HG03108 (cell line): ENCODE results near the gene CTPS2.
"Not testable (repeated sequence)": the region's sequence is repeated elsewhere in the genome, so short reads cannot be mapped to it uniquely, and the experiment has no call there.

Source experiments
- ATAC-seq: cut with Tn5 transposase; IDR thresholded peaks from one replicate; pipeline ENCODE4 v1.9.1; 2021; ENCODE audit warnings: moderate library complexity; ENCODE audit not compliant: unreplicated experiment

Gene CTPS2

DNA sequence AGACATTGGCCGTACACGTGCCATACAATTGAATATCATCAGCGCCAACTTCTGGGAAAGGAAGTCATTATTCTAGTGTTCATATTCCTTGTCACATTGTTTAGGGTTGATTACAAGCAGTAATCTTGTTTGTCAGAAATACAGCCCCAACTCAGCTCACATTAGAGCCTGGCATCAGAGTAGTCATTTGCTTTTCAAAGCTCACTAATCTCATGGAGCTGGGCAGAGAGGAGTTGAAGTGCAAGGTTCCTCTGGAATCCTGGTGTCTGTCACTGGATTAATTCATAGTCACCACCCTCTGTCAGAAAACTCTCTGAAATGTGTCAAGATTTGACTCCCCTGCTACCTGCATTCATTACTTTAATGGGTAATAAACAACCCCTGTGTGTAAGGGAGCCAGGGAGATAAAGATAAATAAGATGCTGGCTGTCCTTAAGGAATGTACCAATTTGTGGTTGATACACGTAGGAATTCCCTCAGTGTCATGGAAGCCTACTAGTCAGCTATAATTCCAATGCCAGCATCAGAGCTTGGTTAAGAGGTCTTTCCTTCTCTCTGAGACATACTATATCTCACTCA lies 106.2 kb downstream of the CTPS2 start:
- no peak for ATAC-seq

DNA sequence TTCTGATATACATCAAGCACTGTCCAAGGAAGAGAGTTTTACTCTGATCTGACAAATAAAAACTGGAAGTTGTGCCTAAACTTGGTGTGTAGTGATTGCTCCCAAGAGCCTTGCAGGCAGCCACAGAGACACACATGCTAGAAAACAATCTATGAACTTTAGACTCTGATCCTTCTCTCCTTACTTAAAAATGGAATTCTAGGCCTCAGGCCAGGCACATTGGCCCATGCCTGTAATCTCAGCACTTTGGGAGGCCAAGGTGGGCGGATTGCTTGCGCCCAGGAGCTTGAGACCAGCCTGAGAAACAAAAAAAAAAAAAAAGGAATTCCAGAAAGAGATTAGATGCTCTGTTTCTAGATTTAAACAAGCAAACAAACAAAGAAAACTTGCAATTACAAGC lies 108.1 kb downstream of the CTPS2 start:
- no peak for ATAC-seq

DNA sequence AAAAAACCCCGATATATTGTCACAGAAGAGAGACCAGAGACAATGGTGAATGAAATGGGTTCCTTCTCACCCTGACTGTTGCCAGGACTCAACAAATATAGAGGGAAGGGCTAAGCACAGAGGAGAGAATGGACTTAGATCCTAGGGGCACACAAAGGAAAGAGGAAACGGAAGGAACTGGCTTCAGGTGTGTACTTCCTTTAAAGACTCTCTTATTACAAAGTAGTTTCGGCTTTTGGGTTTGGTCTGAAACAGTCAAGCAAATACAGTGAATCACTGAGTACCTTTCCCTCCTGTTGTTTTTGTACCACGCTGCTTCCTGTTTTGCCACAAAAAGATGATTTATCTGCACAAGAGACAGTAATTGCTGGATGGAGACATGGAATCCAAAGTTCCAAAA lies 108.6 kb downstream of the CTPS2 start:
- no peak for ATAC-seq

DNA sequence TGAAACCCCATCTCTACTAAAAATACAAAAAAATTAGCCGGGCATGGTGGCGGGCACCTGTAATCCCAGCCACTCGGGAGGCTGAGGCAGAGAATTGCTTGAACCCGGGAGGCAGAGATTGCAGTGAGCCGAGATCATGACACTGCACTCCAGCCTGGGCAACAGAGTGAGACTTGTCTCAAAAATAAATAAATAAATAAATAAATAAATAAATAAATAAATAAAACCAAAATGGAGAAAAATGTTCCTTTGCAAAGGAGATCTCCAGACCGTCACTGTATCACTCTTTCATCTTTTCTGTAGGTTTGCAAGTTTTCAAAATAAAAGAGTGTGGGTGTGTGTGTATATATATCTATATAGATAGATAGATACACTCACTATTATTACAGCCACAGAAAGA lies 109.2 kb downstream of the CTPS2 start:
- not testable (repeated sequence) for ATAC-seq

DNA sequence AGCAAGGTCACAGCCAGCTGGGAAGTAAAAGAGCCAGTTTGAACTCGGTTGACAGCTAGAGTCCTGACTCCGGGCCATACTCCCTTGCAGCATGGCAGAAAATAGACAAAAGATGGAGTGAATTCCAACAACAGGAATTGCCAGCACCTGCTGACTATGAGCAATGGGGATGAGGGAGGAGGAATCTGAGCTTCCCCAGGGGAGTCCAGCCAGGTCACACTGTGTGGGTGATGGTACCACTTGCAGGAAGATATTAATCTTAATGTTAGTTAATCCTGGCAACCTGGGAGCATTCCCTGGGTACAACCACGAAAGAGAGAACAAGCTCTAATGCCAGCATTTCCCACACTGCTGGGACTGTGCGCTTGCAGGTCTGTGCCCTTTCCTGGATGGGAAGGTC lies 110.6 kb downstream of the CTPS2 start:
- ATAC-seq, result no peak

DNA sequence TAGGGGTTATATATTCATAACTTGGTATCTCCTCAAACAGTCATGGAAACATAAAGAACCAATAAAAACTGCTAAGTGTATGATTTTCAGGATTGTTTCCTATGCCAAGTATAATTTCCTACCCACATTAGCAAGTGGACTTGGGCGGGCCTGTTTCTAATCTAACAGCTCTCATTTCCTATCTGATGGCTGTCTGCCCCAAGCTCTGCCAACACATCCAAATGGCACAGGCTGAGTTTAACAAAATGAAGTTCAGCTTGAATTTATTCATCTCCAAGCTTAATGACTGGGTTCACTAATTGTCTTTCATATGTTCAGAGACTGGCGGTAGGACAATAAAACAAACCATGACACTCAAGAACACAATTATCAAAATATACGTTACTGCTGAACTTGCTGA lies 118.0 kb downstream of the CTPS2 start:
- no peak for ATAC-seq

DNA sequence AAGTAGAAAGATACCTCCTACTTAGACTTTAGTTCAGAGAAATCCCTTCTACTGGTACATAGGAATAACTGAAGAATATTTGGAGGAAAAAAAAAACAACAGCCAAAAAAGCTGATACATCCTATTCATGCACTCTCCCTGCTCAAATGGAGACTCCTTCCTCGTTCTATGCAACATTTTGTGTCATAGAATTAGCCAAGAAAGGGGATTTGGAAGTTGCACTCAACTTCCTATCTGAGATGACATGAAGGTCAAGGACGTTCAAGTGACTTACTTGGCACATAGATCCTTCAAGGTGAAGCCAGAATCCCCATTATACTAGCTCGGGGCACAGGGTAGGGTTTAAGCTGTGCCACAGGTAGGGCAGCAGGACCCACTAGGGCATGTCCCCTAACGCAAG lies 118.7 kb downstream of the CTPS2 start:
- no peak for ATAC-seq

DNA sequence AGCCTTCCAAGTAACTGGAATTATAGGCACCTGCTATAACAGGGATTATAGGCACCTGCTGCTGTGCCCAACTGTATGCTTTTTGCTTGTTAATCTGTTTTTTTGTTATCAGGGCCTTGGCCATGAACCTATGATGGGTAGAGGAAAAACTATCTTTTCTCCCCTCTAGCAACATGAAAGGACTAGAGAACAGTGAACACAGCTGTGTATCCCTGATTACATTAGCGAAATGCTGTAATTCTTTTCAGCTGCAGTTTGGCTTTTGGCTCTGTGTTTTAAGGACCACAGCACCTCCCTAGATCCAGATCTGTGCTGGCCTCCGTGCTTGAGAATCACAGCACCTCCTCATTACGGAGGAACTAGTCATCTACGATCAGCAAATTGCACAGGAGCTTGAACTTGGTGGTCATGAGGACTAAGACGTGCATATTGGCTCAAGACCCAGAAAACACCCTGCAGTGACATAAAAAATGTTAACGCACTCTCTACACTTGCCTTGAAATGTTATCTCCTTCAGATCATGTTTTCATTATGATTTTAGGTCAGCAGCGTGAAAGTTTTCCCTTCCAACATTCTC lies 120.2 kb downstream of the CTPS2 start:
- no peak for ATAC-seq

DNA sequence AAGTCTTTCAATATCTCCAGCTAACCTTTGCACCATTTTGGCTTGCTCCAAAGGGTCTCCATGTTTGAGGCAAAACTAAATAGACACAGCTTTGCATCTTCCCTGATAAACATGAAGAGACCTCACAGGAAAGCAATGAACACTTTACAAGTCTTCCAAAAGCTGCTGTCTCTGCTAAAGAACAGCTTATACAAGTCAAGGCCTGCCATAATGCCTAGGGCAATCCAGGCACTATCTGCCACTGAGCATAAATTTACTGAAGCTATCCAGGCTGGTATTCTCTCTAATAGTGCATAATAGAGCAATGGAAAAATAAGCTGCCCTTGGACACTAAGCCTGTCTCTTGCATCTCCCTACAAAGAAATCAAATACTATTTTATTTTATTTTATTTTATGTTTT lies 122.6 kb downstream of the CTPS2 start:
- no peak for ATAC-seq

DNA sequence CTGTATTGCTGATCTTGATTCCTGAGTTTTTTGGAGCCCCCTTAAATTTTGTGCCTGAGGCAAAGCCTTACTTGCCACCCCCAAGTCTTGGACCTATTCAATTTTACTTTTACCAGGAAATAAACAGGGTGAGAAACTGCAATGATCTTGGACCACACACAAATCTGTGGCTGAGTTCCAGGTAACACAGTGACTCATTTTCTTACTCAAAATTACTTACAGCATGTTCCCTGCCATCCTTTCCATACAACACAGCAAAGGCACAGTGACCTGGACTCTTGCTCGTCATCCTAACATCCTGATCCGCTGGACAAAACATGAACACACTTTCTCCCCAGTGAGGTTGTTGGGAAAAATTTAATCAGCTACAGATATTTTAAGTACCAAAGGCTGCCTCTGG lies 123.3 kb downstream of the CTPS2 start:
- no peak for ATAC-seq

DNA sequence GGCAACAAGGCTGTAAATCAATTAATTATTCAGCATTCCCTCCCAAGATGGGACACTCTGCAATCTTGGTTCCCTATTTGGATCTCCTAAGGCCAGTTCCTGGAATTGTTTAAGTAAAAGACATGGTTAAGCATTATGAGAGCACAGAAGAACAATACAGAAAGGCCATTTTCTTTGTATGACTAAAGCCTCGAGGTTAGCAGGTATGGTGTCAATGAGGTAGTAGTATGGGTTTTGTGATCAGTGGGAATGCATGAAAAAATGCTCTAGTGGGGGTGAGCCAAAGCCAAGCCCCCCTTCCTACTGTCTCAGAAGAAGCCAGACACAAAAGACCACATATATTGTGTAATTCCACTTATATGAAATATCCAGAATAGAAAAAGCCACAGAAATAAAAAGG lies 124.2 kb downstream of the CTPS2 start:
- no peak for ATAC-seq

DNA sequence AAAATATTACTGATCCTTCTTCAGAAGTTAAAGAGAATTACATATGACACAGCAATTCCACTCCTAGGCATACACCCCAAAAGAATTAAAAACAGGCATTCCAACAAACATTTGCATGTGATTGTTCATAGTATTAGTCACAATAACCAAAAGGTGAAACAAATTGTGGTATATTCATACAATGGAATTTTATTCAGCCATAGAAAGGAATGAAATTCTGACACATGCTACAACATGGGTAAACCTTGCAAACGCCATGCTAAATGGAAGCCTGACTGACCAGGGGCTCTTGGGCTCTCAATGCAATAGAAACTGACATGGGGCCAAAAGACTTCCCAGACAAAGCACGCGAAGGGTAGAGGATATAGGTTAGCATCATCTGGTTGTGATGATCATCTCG lies 124.6 kb downstream of the CTPS2 start:
- no peak for ATAC-seq

DNA sequence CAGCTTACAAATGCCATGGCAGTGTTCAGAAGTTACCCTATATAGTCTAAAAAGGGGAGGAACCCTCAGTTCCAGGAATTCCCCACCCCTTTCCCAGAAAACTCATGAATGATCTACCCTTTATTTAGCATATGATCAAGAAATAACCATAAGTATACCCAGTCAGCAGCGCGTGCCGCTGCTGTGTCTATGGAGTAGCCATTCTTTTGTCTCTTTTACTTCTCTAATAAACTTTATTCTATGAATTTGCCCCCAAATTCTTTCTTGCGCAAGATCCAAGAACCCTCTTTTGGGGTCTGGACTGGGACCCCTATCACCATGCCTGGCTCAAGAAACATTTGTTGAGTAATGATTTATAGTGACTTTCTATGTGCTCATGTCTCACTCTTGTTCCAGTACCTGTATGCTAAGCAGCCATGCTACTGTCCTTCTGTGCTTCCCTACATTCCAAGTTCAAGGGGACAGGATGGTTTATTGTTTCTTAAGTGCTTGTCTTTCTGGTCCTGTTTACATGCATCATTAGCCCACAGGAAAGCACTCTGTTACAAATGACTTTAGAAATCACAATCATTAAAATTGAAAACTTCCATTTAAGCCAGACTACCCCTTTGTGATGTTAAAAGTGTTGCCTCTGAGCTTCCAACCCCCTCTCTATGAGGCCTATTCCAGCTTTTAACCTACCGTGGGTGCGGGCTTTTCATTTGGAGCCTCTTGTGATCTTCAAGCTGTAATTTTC lies 125.9 kb downstream of the CTPS2 start:
- no peak for ATAC-seq

DNA sequence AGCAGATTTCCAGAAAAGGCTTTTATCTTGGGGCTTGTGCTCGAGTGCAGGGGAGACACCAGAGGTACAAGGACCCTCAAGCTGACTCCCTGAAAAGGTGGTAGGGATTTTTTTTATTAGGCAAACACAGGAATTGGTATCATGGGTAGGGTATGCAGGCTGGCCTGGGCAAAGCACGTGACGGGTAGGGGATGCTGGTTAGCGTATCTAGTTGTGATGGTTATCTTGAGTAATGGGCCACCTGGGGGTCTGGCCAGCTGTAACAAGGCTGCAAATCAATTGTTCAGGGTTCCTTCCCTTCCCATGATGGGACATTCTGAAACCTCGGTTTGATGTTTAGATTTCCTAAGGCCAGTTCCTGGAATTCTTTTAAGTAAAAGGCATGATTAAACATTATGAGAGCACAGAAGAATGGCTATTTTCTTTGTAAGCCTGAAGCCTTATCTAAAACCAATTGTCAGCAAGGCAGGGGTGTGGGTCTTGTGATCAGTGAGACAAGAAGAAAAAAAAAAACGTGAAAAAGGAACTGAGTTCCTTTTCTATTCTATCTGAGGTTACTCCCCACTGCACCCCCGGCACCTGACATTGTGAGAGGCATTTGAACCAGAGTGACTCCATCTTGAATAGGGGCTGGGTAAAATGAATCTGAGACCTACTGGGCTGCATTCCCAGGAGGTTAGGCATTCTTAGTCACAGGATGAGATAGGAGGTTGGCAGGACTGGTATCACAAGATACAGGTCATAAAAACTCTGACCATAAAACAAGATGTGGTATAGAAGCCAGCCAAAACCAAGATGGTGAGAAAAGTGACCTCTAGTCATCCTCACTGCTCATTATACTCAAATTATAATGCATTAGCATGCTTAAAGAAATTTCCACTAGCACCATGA lies 126.7 kb downstream of the CTPS2 start:
- ATAC-seq, result no peak

DNA sequence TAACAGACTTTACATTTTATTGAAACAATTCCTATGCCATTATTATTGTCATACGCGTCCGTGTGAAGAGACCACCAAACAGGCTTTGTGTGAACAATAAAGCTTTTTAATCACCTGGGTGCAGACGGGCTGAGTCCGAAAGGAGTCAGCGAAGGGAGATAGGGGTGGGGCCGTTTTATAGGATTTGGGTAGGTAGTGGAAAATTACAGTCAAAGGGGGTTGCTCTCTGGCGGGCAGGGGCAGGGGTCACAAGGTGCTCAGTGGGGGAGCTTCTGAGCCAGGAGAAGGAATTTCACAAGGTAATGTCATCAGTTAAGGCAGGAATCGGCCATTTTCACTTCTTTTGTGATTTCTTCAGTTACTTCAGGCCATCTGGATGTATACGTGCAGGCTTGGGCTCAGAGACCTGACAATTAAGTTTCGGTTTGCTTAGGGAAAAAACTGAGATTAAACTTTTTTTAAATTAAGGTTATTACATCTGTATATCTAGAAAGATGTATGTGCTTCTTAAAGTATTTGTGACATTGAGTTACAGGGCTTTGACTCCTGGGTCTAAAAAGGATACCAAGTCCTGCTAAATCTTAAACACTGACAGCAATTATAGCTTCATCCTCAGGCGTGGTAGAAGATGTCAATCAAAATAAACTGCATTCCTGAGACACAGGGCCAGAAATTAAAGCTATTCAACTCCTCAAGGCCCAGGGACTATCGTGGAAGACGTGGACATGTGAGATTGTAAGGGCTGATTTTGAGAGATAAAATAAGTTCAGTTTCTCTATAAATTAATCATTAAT lies 132.3 kb downstream of the CTPS2 start:
- not testable (repeated sequence) for ATAC-seq

DNA sequence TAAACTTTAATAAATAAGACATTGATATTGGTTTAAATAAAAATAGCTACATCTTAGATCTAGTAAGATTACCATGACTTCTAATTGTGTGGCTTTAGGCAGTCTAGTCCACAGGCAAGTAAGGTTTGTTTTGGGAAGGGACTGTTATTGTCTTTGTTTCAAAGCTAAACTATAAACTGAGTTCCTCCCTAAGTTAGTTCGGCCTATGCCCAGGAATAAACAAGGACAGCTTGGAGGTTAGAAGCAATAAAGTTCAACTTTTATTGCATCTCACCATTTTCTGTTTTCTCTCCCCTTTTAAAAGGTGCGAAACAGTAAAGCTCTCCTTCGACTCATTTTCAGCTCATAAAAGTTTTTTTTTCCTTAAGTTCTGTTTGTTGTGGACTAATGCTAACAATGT lies 133.0 kb downstream of the CTPS2 start:
- ATAC-seq, result no peak

DNA sequence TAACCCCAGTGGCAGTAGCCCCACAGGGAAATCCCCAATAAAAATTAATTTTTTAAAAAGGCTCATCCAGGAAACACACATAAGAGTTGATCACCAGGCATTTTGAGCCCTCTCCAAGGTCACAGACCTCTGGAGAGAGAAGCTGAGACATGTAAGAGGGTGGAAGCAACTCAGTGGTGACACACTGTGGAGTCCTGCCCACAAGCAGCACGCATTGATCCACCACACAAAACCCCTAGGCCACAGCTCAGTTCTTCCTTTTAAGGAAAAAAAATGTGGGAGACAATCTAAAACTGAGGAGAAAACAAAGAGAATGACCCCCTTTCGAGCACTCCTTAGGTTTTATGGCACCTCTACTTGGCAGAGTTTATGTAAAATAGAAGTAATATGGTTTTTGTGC lies 134.3 kb downstream of the CTPS2 start:
- no peak for ATAC-seq

DNA sequence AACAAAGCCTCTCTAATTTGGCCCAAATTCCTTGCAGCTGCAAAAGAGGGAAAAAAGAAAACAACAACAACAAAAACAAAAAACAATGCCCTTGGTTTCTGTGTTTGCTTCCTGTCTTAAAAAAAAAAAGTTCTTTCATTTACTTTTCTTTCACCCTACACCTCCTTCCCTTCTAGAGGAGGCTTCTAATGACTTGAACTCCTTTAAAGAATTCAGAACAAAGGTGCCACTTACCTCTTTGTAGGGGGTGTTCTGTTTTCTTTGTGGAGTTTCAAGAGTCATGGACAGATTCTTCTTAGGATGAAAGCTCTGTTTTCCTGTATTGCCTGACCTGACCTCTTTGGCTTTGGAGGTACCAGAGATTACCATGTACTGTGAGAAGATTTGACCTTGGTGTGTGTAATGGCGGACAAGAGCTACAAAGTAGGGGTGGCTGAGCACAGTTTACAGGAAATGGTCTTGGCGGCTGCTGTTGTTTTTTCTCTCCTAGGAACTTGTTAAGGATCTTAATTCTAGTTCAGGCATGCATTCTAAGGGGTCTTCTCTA lies 134.9 kb downstream of the CTPS2 start:
- no peak for ATAC-seq

DNA sequence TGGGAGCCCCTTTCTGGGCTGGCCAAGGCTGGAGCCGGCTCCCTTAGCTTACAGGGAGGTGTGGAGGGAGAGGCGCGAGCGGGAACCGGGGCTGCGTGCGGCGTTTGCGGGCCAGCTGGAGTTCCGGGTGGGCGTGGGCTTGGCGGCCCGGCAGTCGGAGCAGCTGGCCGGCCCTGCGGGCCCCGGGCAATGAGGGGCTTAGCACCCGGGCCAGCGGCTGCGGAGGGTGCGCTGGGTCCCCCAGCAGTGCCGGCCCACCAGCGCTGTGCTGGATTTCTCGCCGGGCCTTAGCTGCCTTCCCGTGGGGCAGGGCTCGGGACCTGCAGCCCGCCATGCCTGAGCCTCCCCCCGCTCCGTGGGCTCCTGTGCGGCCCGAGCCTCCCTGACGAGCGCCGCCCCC lies 137.1 kb downstream of the CTPS2 start:
- ATAC-seq, result not testable (repeated sequence)

DNA sequence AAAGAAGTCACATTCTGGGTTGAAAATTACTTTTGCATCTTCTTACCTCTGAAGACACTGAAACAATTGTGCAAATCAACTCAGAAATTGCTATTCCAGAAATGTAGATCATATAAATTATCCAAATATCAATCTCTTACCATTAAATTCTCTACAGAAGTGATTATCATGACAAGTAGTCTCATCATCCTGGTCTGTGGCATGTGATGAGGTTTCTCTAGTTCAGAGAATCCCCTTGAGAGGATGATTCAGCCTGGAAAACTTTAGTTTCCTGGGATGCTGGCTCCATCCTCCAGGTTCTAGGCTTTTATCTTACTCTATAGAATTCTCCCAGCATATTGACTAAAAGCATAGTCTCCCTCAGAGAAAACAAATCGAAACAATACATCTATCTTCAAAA lies 138.7 kb downstream of the CTPS2 start:
- no peak for ATAC-seq

DNA sequence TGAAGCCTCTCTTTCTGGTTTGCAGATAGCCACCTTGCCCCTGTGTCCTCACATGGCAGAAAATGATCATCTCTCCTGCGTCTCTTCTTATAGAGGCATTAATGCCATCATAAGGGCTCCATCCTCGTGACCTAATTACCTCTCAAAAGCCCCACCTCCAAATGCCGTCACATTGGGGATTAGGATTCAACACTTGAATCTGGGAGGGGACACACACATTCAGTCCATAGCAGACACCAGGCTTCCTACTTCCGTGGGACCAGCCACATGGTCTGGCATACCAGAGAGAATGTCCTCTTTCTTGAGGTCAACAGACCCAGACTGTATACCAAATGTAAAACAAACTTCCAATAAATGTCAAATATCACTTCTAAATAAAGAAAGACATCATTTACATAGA lies 144.8 kb downstream of the CTPS2 start:
- ATAC-seq, result no peak
